Mucosa of rectum (tissue), 2 donors: ENCODE data around the gene ADAMTS14.

ENCODE experiments used
- H3K27ac ChIP-seq, 2 donors: one replicate each; pipeline ENCODE4 v1.7.0; 2013; ENCODE audit warnings: inconsistent platforms in 2 of 2, low read depth in 2 of 2, low read length in 2 of 2
- H3K27me3 ChIP-seq, 2 donors: one replicate each; pipeline ENCODE4 v1.7.0; 2013; ENCODE audit warnings: low read length in 2 of 2; ENCODE audit not compliant: control insufficient read depth in 2 of 2, insufficient read depth in 2 of 2
- H3K36me3 ChIP-seq, 2 donors: one replicate each; pipeline ENCODE4 v1.7.0; 2013; ENCODE audit warnings: low read length in 2 of 2; ENCODE audit not compliant: control insufficient read depth in 2 of 2, insufficient read depth in 2 of 2
- H3K4me1 ChIP-seq, 2 donors: one replicate each; pipeline ENCODE4 v1.7.0; 2013; ENCODE audit warnings: low read length in 2 of 2, mild to moderate bottlenecking in 1 of 2; ENCODE audit not compliant: control insufficient read depth in 2 of 2, insufficient read depth in 2 of 2
- H3K4me3 ChIP-seq, 2 donors: one replicate each; pipeline ENCODE4 v1.7.0; 2013; ENCODE audit warnings: low read length in 2 of 2
- H3K9ac ChIP-seq, 2 donors: one replicate each; pipeline ENCODE4 v1.7.0; 2013; ENCODE audit warnings: low read length in 2 of 2, low read depth in 1 of 2, mild to moderate bottlenecking in 1 of 2
- H3K9me3 ChIP-seq, 2 donors: one replicate each; pipeline ENCODE4 v1.7.0; 2013; ENCODE audit warnings: low read length in 2 of 2; ENCODE audit not compliant: control insufficient read depth in 2 of 2
- donor health status: healthy.
- donor health status: Normal muscosa, but diverticular disease.

ADAMTS14 gene

DNA sequence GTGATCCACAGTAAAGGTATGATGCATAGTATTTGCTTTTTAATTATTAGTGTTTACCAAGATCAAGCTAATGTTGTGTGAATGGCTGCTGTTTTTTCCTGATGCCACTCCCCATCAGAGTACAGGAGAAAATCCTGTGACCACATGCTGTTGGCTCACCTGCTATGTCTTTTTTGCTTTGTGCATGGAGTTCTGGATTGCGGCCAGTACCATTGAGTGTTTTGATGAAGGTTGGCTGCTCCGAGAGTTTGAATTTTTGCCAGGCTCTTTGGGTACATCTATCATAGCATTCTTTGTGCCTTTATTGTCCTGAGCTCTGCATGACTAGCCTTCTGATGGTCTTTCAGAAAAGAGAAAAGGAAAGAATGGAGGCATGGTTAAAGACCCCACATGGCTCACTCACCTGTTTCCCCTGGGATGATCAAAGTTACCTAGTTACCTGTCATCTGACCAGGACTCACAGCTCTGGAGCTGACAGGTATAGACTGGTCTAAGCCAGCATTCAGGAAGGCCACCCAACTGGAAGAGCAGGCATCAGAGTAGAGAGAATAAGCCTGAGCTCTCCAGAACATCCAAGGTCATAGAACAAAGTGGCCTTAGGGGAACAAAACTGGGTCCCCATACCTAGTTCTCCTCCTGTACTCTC lies 131.6 kb downstream of the ADAMTS14 start:
- no peaks in the 10 kb centered on the region for H3K9me3 ChIP-seq
- no peak overlapping the region for H3K27ac ChIP-seq
- H3K27me3 ChIP-seq: no peaks in the 10 kb centered on the region
- no peaks in the 10 kb centered on the region for H3K36me3 ChIP-seq
- no peaks in the 10 kb centered on the region for H3K4me1 ChIP-seq
- no peak overlapping the region for H3K4me3 ChIP-seq
- no peak overlapping the region for H3K9ac ChIP-seq

DNA sequence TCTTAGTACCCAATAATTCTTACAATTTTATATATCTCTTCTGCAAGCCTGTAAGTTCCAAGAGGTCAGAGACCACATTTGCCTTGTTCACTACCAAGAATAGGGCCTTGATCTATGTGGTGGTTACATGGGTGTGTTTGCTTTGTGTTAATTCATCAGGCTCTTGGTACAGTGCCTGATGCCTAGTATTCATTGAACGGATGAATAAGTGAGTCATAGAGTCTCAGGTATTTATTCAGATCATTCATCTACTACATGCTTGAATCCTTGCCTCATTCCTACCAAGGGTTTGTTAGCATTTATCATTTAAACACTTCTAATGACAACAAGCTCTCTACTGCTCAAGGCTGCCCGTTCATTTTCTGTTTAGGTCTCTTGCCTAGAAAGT lies 132.1 kb downstream of the ADAMTS14 start:
- Histone ChIP-seq H3K9ac (no peak overlapping the region), H3K36me3 (no peaks in the 10 kb centered on the region), H3K9me3 (no peaks in the 10 kb centered on the region), H3K27me3 (no peaks in the 10 kb centered on the region), H3K4me3 (no peak overlapping the region), H3K4me1 (no peaks in the 10 kb centered on the region), H3K27ac (no peak overlapping the region)

DNA sequence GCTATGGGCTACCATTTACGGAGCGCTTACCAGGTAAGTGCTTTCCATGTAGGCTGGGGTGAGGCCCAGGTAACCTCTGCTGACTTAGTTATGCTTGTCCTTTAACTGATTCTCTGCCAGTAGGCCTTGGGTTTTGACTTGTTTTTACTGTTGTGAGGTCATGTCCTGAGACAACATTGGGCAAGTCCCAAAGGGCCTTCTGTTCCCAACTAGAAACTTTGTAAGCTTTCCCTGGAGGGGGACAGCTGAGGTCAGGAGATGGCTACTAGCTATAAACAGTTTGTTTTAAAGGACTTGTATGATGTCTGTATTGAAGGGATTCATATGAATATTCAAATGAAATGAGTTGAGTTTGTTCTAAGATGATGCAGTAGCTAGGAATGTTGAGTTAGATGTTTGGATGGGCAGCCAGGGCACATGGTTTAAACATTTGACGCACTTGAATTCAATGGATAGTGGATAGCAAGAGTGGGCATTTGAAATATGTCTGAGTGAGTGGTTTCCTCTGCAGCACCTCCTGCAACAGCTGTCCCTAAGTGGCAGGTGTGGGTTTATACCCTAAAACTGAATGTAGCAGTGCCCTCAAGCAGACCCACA lies 133.4 kb downstream of the ADAMTS14 start:
- no peak overlapping the region for H3K27ac ChIP-seq
- H3K4me1 ChIP-seq: no peaks in the 10 kb centered on the region
- H3K9me3 ChIP-seq: no peaks in the 10 kb centered on the region
- no peak overlapping the region for H3K4me3 ChIP-seq
- no peak overlapping the region for H3K9ac ChIP-seq
- H3K27me3 ChIP-seq: no peaks in the 10 kb centered on the region
- no peaks in the 10 kb centered on the region for H3K36me3 ChIP-seq

DNA sequence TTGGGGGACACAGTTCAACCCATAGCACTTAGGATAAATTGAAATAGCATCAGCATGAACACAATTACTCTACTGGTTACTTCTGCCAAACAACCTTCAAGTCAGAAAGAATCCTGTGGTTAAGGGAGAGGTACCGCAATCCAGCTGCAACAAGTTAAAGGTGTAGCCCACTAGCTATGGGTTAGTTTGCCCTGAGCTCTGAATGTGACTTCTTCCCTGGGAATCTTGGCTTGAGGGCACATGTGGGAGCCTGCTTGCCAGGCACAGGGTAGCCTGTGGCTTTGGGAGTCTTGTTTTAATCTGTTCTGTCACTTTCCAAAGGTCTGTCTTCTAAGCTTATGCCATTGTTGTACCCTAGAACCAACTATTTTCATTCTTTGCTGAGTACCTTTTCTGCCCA lies 134.5 kb downstream of the ADAMTS14 start:
- H3K9me3 ChIP-seq: no peaks in the 10 kb centered on the region
- H3K27me3 ChIP-seq: no peaks in the 10 kb centered on the region
- no peak overlapping the region for H3K4me3 ChIP-seq
- no peaks in the 10 kb centered on the region for H3K4me1 ChIP-seq
- H3K36me3 ChIP-seq: no peaks in the 10 kb centered on the region
- no peak overlapping the region for H3K9ac ChIP-seq
- no peak overlapping the region for H3K27ac ChIP-seq

DNA sequence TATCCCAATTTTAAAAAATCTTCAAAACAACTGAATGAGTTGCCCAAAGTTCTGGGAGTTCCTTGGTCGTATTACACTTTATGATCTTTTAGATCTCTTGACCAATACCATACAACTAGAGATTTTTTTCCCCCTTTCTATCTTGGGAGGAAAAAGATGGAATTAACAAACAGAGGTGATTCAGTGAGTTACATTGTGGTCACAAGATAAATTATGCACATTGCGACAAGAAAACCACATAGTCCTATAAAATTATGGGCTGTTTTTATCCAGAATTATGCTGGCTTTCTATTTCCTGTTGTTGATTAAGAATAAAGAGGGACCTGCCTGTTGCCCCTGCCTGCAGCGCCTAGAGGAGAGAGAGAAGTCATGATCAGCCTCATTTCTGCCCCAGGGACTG lies 135.2 kb downstream of the ADAMTS14 start:
- no peaks in the 10 kb centered on the region for H3K9me3 ChIP-seq
- H3K27ac ChIP-seq: no peak overlapping the region
- no peaks in the 10 kb centered on the region for H3K27me3 ChIP-seq
- H3K4me3 ChIP-seq: no peak overlapping the region
- no peaks in the 10 kb centered on the region for H3K4me1 ChIP-seq
- H3K36me3 ChIP-seq: no peaks in the 10 kb centered on the region
- no peak overlapping the region for H3K9ac ChIP-seq

DNA sequence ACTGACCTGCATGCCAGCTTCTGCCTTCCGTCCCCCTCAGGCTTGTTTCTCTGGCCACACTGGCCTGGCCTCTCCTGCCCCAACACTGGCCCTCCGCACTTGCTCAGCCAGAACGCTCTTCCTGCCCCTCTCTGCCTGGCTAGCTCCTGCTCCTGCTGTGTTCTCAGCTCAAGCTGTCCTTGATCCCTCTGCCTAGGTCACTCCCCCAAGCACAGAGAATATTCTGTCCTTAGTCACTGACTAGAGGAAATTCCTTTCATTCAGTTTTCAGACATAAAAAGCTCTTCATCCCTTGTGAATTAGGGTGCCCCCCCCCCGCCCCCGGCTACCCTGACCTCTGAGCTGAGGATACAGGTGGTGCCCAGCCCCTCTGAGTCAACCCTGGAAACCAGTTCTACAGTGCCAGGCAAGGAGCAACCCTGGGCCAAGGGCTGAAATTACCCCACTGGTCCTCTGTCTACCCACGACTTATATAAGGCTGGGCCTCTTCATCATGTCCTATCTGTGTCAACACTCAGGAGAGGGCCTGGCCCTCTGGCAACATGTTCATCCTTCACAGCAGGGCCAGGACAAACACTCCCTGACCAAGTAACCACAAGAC lies 136.8 kb downstream of the ADAMTS14 start:
- Histone ChIP-seq H3K9me3 (no peaks in the 10 kb centered on the region), H3K27ac (no peak overlapping the region), H3K9ac (no peak overlapping the region), H3K27me3 (no peaks in the 10 kb centered on the region), H3K4me1 (no peaks in the 10 kb centered on the region), H3K4me3 (no peak overlapping the region), H3K36me3 (no peaks in the 10 kb centered on the region)

DNA sequence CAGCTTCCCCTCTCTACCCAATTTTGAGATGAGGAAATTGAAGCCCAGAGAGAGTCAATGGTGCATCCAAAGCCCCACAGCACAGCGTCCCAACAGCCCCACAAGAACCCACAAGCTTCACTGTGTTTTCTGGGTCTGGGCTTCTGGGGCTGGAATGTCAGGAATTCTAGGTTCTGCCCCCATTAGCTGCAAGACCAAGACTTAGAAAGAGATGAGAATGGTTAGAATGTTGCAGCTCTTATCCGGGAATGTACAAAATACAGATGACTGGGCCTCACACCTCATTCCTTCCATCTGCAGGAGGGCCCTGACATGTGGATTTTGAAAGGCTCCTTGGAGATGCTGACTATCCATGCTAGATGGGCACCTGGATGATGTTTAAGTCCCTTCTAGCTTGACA lies 137.4 kb downstream of the ADAMTS14 start:
- no peaks in the 10 kb centered on the region for H3K27me3 ChIP-seq
- H3K36me3 ChIP-seq: no peaks in the 10 kb centered on the region
- no peaks in the 10 kb centered on the region for H3K9me3 ChIP-seq
- H3K4me3 ChIP-seq: no peak overlapping the region
- H3K27ac ChIP-seq: no peak overlapping the region
- no peaks in the 10 kb centered on the region for H3K4me1 ChIP-seq
- no peak overlapping the region for H3K9ac ChIP-seq

DNA sequence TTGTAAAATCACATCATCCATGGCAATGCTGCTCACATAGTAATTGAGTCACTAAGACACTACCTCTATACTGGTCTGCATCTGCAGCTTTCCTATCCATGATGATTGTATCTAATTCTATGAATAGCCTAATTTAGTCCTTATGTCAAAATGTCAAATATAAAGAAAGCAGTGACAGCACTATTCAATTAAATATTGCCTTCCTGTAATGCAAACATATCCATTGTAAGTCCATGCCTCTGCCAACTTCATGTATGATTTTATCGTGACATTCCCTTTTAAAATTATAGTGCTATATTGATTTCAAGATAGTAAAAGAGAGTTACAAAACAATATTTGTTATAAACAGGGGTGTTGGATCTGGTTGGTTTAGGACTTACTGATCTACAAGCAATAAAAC lies 138.7 kb downstream of the ADAMTS14 start:
- Histone ChIP-seq H3K4me3 (no peak overlapping the region), H3K9ac (no peak overlapping the region), H3K4me1 (no peaks in the 10 kb centered on the region), H3K36me3 (no peaks in the 10 kb centered on the region), H3K27me3 (no peaks in the 10 kb centered on the region), H3K9me3 (no peaks in the 10 kb centered on the region), H3K27ac (no peak overlapping the region)

DNA sequence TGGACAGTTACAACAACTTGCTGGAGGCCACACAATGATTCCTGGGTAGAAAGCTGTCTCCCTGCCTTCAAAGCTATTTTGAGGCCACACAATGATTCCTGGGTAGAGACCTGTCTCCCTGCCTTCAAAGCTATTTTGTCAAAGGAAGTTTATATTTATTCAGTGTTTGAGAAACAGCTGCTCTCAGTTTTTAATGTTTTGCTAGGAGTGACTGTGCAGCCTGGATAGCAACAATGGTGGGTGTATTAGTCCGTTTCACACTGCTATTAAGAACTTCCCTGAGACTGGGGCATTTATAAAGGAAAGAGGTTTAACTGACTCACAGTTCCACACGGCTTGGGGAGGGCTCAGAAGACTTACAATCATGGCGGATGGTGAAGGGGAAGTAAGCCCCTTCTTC lies 139.6 kb downstream of the ADAMTS14 start:
- Histone ChIP-seq H3K4me3 (no peak overlapping the region), H3K27ac (no peak overlapping the region), H3K36me3 (no peaks in the 10 kb centered on the region), H3K4me1 (peaks cover 0 to 3% of the 10 kb centered on the region in 2 donors), H3K9ac (no peak overlapping the region), H3K27me3 (no peaks in the 10 kb centered on the region), H3K9me3 (no peaks in the 10 kb centered on the region)
